Ascending aorta (tissue), 2 donors: ENCODE results near the gene ALPK3. TPM values are rescaled to one million over a fixed set of nuclear protein-coding genes. Genes with fewer than 3 reads are reported as not detected.
A peak's percentile ranks its signal among the peaks of the same experiment; 100 is the strongest.

Experiments
- DNase-seq, 2 donors: peaks; one replicate each; pipeline ENCODE4 v3.0.0-alpha.2; 2019; ENCODE audit warnings: low spot score in 2 of 2
- H3K27ac ChIP-seq, 2 donors: fragments of 200-600 bp; sonication (generic); one replicate each; pipeline ENCODE4 v1.5.1; 2016 to 2017; ENCODE audit warnings: mild to moderate bottlenecking in 1 of 2
- H3K27me3 ChIP-seq: fragments of 200-600 bp; sonication (generic); one replicate; pipeline ENCODE4 v1.5.1; 2017
- H3K36me3 ChIP-seq, 2 donors: fragments of 200-600 bp; sonication (generic); one replicate each; pipeline ENCODE4 v1.5.1; 2016
- H3K4me1 ChIP-seq, 2 donors: fragments of 200-600 bp; sonication (generic); one replicate each; pipeline ENCODE4 v1.5.1; 2016 to 2017; ENCODE audit warnings: mild to moderate bottlenecking in 1 of 2
- H3K4me3 ChIP-seq, 2 donors: fragments of 200-600 bp; sonication (generic); one replicate each; pipeline ENCODE4 v1.5.1; 2016 to 2017; ENCODE audit warnings: mild to moderate bottlenecking in 1 of 2
- H3K9me3 ChIP-seq, 2 donors: fragments of 200-600 bp; sonication (generic); one replicate each; pipeline ENCODE4 v1.5.1; 2016
- CTCF ChIP-seq, 3 experiments: fragments of 200-600 bp in 2 of 3; fragments of 450-650 bp in 1 of 3; sonication (generic) in 2 of 3; IDR thresholded peaks; one replicate each; pipeline ENCODE4 v1.5.1; 2016 to 2019; ENCODE audit warnings: antibody characterized with exemption in 3 of 3, mild to moderate bottlenecking in 1 of 3, moderate library complexity in 1 of 3
- intact Hi-C: fragments of 100-400 bp; cut with DNase I; formaldehyde crosslinking; loops from one replicate; pipeline ENCODE4 v1.15.1; 2023
- total RNA-seq: library from RNA; depleted of rRNA; stranded (reverse); fragments of >200 nt; gene quantifications from one replicate; pipeline ENCODE4 v1.1.0, GENCODE V29; 2016

ALPK3 gene
- total RNA-seq, 1 donor from 2014 or later: 38.0 TPM

GRCh38 chr15:84919106-84919667 is 102.0 kb downstream of the ALPK3 start:
- Histone ChIP-seq H3K27me3 (no peaks in the 10 kb centered on the region), H3K27ac (peak overlapping the region in 1 of 2 donors; percentile 3), H3K36me3 (no peaks in the 10 kb centered on the region), H3K9me3 (no peaks in the 10 kb centered on the region), H3K4me1 (peaks cover 9 to 19% of the 10 kb centered on the region in 2 donors), H3K4me3 (no peak overlapping the region)
- DNase-seq: no peak
- intact Hi-C loops: no loop called here
- TF ChIP-seq CTCF (IDR thresholded peaks at IDR 0.05): no peak

- intact Hi-C loops: no loop called here
- no peak overlapping the region for H3K4me3 ChIP-seq
- no peaks in the 10 kb centered on the region for H3K9me3 ChIP-seq
- no peaks in the 10 kb centered on the region for H3K36me3 ChIP-seq
- no peaks in the 10 kb centered on the region for H3K27me3 ChIP-seq
- TF ChIP-seq CTCF (IDR thresholded peaks at IDR 0.05): no peak
- H3K4me1 ChIP-seq: peaks cover 0 to 10% of the 10 kb centered on the region in 2 donors
- H3K27ac ChIP-seq: peak overlapping the region; percentile 7 to 28
- no peak for DNase-seq
Measured at GRCh38 chr15:84921121-84921520, 104.0 kb downstream of the ALPK3 start.

DNA sequence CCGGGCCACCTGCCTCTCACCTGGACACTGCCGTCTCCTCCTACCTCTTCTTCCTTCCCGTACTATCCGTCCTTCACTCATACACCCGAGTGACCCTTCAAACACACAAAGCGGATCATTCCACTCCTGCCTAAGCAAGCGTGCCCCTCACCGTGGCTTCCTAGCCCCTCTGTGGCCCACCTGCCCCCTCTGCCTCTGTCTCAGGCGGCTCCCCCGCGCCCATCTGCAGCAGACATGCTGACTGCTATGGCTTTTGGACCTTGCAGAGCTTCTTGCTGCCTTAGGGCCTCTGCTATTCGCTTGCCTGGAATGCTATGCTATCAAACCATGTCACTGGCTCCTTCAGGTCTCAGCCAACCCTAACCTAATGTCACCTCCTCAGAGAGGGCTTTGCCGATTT is 105.4 kb downstream of the ALPK3 start:
- peaks cover 0 to 15% of the 10 kb centered on the region in 2 donors for H3K4me1 ChIP-seq
- no peak overlapping the region for H3K4me3 ChIP-seq
- no peaks in the 10 kb centered on the region for H3K27me3 ChIP-seq
- H3K9me3 ChIP-seq: no peaks in the 10 kb centered on the region
- no peak for TF ChIP-seq CTCF (IDR thresholded peaks at IDR 0.05)
- intact Hi-C loops: no loop called here
- no peaks in the 10 kb centered on the region for H3K36me3 ChIP-seq
- peak overlapping the region in 1 of 2 donors; percentile 0 for H3K27ac ChIP-seq
- DNase-seq: no peak

Other genes starting within 250 kb of the ALPK3 start
- 4.6 TPM for gene ZSCAN2, start 216.3 kb upstream of the ALPK3 start, total RNA-seq
- 29.5 TPM for gene WDR73, start 163.1 kb upstream of the ALPK3 start, total RNA-seq
- 18.8 TPM for gene NMB, start 159.2 kb upstream of the ALPK3 start, total RNA-seq
- gene SEC11A, start 101.2 kb upstream of the ALPK3 start, total RNA-seq: 31.6 TPM
- gene ZNF592, start 68.8 kb upstream of the ALPK3 start, total RNA-seq: 36.1 TPM
- gene SLC28A1, start 67.3 kb downstream of the ALPK3 start, total RNA-seq: not detected
- gene PDE8A, start 164.5 kb downstream of the ALPK3 start, total RNA-seq: 22.9 TPM